HUES64 (cell line): ENCODE measurements around the gene OIP5.
"Not testable (repeated sequence)": the region's sequence is repeated elsewhere in the genome, so short reads cannot be mapped to it uniquely, and the experiment has no call there.

Experiments
- H3K27ac ChIP-seq: 2 replicates; pipeline ENCODE4 v1.7.0; 2013; ENCODE audit warnings: low read depth, low read length, inconsistent platforms
- H3K27me3 ChIP-seq: 2 replicates; pipeline ENCODE4 v1.6.1; 2013; ENCODE audit warnings: mild to moderate bottlenecking, low read length; ENCODE audit not compliant: insufficient read depth
- H3K36me3 ChIP-seq: 2 replicates; pipeline ENCODE4 v1.6.1; 2013; ENCODE audit warnings: mild to moderate bottlenecking, low read length; ENCODE audit not compliant: insufficient read depth
- H3K4me1 ChIP-seq: 2 replicates; pipeline ENCODE4 v1.6.1; 2013; ENCODE audit warnings: mild to moderate bottlenecking, low read length, moderate library complexity; ENCODE audit not compliant: insufficient read depth
- H3K4me3 ChIP-seq: 2 replicates; pipeline ENCODE4 v1.5.1; 2013; ENCODE audit warnings: mild to moderate bottlenecking, low read length, moderate library complexity
- H3K9ac ChIP-seq: 2 replicates; pipeline ENCODE4 v1.6.1; 2013; ENCODE audit warnings: mild to moderate bottlenecking, low read depth, low read length
- H3K9me3 ChIP-seq: 2 replicates; pipeline ENCODE4 v1.6.1; 2013; ENCODE audit warnings: low read depth, low read length; ENCODE audit not compliant: insufficient read depth
- WGBS: fragments of 150-250, 120-280 bp; methylation state at CpG from one replicate; pipeline ENCODE4 v1.1.7; 2013; ENCODE audit warnings: missing lambda C conversion rate; 5-methylcytosine and 5-hydroxymethylcytosine counted together

Gene OIP5

GRCh38 chr15:41282980-41283652 lies 49.3 kb downstream of the OIP5 start:
- WGBS, result 63% methylated on average over 17 of the region's 19 CpGs

DNA sequence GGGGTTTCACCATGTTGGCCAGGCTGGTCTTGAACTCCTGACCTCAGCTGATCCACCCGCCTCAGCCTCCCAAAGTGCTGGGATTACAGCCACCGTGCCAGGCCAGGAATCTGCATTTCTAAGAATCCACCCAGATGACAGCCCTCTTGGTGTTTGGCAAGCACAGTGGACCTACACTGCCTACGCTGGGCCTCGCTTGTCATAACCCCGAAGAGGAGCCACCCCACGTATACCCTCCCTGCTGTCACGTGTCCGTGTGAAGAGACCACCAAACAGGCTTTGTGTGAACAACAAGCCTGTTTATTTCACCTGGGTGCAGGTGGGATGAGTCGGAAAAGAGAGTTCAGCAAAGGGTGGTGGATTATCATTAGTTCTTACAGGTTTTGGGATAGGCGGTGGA lies 50.0 kb downstream of the OIP5 start:
- WGBS, result 94% methylated on average over 10 of the region's 10 CpGs
- not testable (repeated sequence) for H3K27me3 ChIP-seq, H3K9ac ChIP-seq, H3K27ac ChIP-seq, H3K9me3 ChIP-seq, H3K4me3 ChIP-seq, H3K4me1 ChIP-seq
- peaks cover 41% of the 10 kb centered on the region for H3K36me3 ChIP-seq

More at GRCh38 chr15:41282980-41283652, 49.3 kb downstream of the OIP5 start:
- Histone ChIP-seq H3K27ac (peak overlapping the region; percentile 68), H3K4me3 (peak overlapping the region; percentile 93), H3K9ac (peak overlapping the region; percentile 96), H3K36me3 (peaks cover 47% of the 10 kb centered on the region)
- not testable (repeated sequence) for H3K27me3 ChIP-seq, H3K4me1 ChIP-seq, H3K9me3 ChIP-seq

- Histone ChIP-seq H3K27me3 (no peaks in the 10 kb centered on the region), H3K4me1 (peaks cover 6% of the 10 kb centered on the region; the same call in 1 of the 2 replicates), H3K27ac (no peak overlapping the region), H3K4me3 (no peak overlapping the region), H3K9me3 (no peaks in the 10 kb centered on the region), H3K9ac (no peak overlapping the region), H3K36me3 (peaks cover 35% of the 10 kb centered on the region)
- 100% methylated on average over 1 of the region's 1 CpG for WGBS
These were observed 51.2 kb downstream of the OIP5 start for GRCh38 chr15:41281236-41281635.

GRCh38 chr15:41279535-41280283 lies 52.7 kb downstream of the OIP5 start:
- H3K36me3 ChIP-seq, result peaks cover 23% of the 10 kb centered on the region
- H3K9ac ChIP-seq, result no peak overlapping the region
- H3K4me3 ChIP-seq, result no peak overlapping the region
- 92% methylated on average over 1 of the region's 1 CpG for WGBS
- no peak overlapping the region for H3K27ac ChIP-seq
- no peaks in the 10 kb centered on the region for H3K9me3 ChIP-seq
- no peaks in the 10 kb centered on the region for H3K27me3 ChIP-seq
- H3K4me1 ChIP-seq, result no peaks in the 10 kb centered on the region

- Histone ChIP-seq H3K27ac (no peak overlapping the region), H3K9ac (no peak overlapping the region), H3K4me1 (no peaks in the 10 kb centered on the region), H3K9me3 (no peaks in the 10 kb centered on the region), H3K4me3 (no peak overlapping the region), H3K36me3 (peaks cover 27% of the 10 kb centered on the region), H3K27me3 (no peaks in the 10 kb centered on the region)
- WGBS, result 90% methylated on average over 1 of the region's 3 CpGs
These were observed 54.1 kb downstream of the OIP5 start for GRCh38 chr15:41278319-41278718.

DNA sequence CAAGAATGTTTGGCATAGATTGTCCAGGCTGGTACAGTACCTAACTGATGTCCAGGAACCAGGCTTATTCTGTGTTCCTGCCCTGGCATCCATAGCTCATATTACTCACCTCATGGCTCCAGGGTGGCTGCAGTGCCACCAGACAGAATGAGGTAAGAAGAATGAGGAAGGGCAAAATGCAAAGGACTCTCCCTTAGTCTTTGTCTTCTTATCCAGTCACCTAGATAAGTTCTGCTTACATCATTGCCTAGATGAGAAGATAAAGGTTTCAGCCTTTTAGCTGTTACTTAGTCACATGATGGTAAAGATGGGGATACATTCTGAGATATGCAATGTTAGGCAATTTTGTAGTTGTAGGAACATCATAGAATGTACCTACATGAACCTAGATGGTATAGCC lies 55.6 kb downstream of the OIP5 start:
- peaks cover 37% of the 10 kb centered on the region for H3K36me3 ChIP-seq
- no peaks in the 10 kb centered on the region for H3K9me3 ChIP-seq
- H3K4me1 ChIP-seq, result no peaks in the 10 kb centered on the region
- no peak overlapping the region for H3K9ac ChIP-seq
- H3K27me3 ChIP-seq, result no peaks in the 10 kb centered on the region
- no peak overlapping the region for H3K4me3 ChIP-seq
- H3K27ac ChIP-seq, result no peak overlapping the region

GRCh38 chr15:41269887-41270286 lies 62.5 kb downstream of the OIP5 start:
- Histone ChIP-seq H3K27ac (no peak overlapping the region), H3K27me3 (no peaks in the 10 kb centered on the region), H3K36me3 (peaks cover 35% of the 10 kb centered on the region), H3K4me1 (no peaks in the 10 kb centered on the region), H3K4me3 (no peak overlapping the region), H3K9me3 (no peaks in the 10 kb centered on the region), H3K9ac (no peak overlapping the region)
- 93% methylated on average over 2 of the region's 2 CpGs for WGBS

GRCh38 chr15:41263891-41264351 lies 68.5 kb downstream of the OIP5 start:
- Histone ChIP-seq H3K36me3 (peaks cover 23% of the 10 kb centered on the region), H3K27ac (peak overlapping the region; percentile 88), H3K27me3 (no peaks in the 10 kb centered on the region), H3K4me3 (peak overlapping the region; percentile 33), H3K9me3 (no peaks in the 10 kb centered on the region), H3K9ac (no peak overlapping the region), H3K4me1 (peaks cover 13% of the 10 kb centered on the region)
- 15% methylated on average over 4 of the region's 6 CpGs for WGBS

- Histone ChIP-seq H3K36me3 (peaks cover 31% of the 10 kb centered on the region), H3K4me3 (no peak overlapping the region), H3K9me3 (no peaks in the 10 kb centered on the region), H3K4me1 (peaks cover 13% of the 10 kb centered on the region), H3K27ac (no peak overlapping the region; the same call in 1 of the 2 replicates), H3K9ac (no peak overlapping the region), H3K27me3 (no peaks in the 10 kb centered on the region)
- 96% methylated on average over 8 of the region's 8 CpGs for WGBS
These were observed 69.8 kb downstream of the OIP5 start for GRCh38 chr15:41262571-41262970.

GRCh38 chr15:41260924-41261323 lies 71.5 kb downstream of the OIP5 start:
- H3K4me3 ChIP-seq, result not testable (repeated sequence)
- WGBS, result 94% methylated on average over 7 of the region's 7 CpGs

GRCh38 chr15:41259546-41260189 lies 72.7 kb downstream of the OIP5 start:
- Histone ChIP-seq H3K27me3 (no peaks in the 10 kb centered on the region), H3K4me1 (peaks cover 13% of the 10 kb centered on the region), H3K4me3 (no peak overlapping the region), H3K27ac (no peak overlapping the region), H3K9ac (no peak overlapping the region), H3K36me3 (peaks cover 33% of the 10 kb centered on the region), H3K9me3 (no peaks in the 10 kb centered on the region)
- whole genome bisulfite sequencing, result 90% methylated on average over 11 of the region's 12 CpGs

More at GRCh38 chr15:41260924-41261323, 71.5 kb downstream of the OIP5 start:
- H3K9me3 ChIP-seq, H3K27me3 ChIP-seq, H3K9ac ChIP-seq, H3K27ac ChIP-seq: not testable (repeated sequence)
- Histone ChIP-seq H3K36me3 (peaks cover 36% of the 10 kb centered on the region), H3K4me1 (peaks cover 13% of the 10 kb centered on the region)
